ENCODE data around the gene MED25.

DNA sequence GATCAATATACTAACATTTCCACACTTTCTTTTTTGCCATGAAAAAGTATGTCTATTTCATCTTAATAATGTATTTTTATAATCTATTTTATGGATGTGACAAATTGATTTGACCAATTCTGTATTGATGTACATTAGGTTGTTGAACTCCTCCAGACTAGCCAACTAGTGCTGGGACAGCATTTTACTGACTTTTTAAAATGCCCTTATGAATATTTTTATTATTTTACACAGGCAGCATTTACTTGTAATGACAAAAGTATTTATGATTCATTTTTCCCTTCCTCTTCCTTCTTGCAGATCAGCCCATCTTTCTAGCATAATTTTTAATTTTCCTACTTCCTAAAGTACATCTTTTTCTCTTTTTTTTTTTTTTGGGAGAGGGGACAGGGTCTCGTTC, 4.1 kb upstream of the MED25 start:
- TF ChIP-seq, protein P1, sequence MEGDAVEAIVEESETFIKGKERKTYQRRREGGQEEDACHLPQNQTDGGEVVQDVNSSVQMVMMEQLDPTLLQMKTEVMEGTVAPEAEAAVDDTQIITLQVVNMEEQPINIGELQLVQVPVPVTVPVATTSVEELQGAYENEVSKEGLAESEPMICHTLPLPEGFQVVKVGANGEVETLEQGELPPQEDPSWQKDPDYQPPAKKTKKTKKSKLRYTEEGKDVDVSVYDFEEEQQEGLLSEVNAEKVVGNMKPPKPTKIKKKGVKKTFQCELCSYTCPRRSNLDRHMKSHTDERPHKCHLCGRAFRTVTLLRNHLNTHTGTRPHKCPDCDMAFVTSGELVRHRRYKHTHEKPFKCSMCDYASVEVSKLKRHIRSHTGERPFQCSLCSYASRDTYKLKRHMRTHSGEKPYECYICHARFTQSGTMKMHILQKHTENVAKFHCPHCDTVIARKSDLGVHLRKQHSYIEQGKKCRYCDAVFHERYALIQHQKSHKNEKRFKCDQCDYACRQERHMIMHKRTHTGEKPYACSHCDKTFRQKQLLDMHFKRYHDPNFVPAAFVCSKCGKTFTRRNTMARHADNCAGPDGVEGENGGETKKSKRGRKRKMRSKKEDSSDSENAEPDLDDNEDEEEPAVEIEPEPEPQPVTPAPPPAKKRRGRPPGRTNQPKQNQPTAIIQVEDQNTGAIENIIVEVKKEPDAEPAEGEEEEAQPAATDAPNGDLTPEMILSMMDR (IDR thresholded peaks at IDR 0.05) = no peak
- TF ChIP-seq POLR2A (IDR thresholded peaks at IDR 0.05) = no peak

Measured in Peyer's patch (tissue), 4 donors.